Measurements from ENCODE around the gene PRKN. TPM values are rescaled to one million over a fixed set of nuclear protein-coding genes. Genes with fewer than 3 reads are reported as not detected.

Gene PRKN
- total RNA-seq, 1 experiment from 2014 or later = 0.34 TPM

- H3K27ac Mint-ChIP-seq (ENCODE audit: unreplicated experiment) = no peak overlapping the region
- Histone ChIP-seq H3K36me3 (ENCODE audit: control insufficient read depth, insufficient read depth, low read length) (no peaks in the 10 kb centered on the region), H3K9me3 (no peaks in the 10 kb centered on the region), H3K27me3 (replicated peaks; ENCODE audit: control insufficient read depth, insufficient read depth, low read length) (no peaks in the 10 kb centered on the region), H3K4me3 (ENCODE audit: low read depth, low read length) (no peak overlapping the region), H3K4me1 (no peaks in the 10 kb centered on the region)
- no peaks in the 10 kb centered on the region for H3K36me3 Mint-ChIP-seq (ENCODE audit: insufficient read depth, unreplicated experiment)
- H3K9me3 Mint-ChIP-seq (ENCODE audit: unreplicated experiment) = no peaks in the 10 kb centered on the region
- H3K27me3 Mint-ChIP-seq (ENCODE audit: insufficient read depth, unreplicated experiment) = peaks cover 4% of the 10 kb centered on the region
- ChIA-PET CTCF (no interaction called here), POLR2A (no interaction called here)
- no peak for DNase-seq
- TF ChIP-seq CTCF (IDR thresholded peaks at IDR 0.05; ENCODE audit: insufficient read depth in 1 of 2, low read depth in 1 of 2, low read length in 1 of 2, severe bottlenecking in 1 of 2, unreplicated experiment in 1 of 2) = no peak
- BruUV-seq (replicated peaks) = no TSS peak
- H3K4me1 Mint-ChIP-seq (ENCODE audit: low read depth, unreplicated experiment) = no peaks in the 10 kb centered on the region
- intact Hi-C loops (cut with micrococcal nuclease; ENCODE audit: unreplicated experiment) = no loop called here
- H3K4me3 Mint-ChIP-seq (ENCODE audit: unreplicated experiment) = no peak overlapping the region
These were observed 151.6 kb downstream of the PRKN start for GRCh38 chr6:162576016-162576415.

GRCh38 chr6:162572240-162572639 is 155.3 kb downstream of the PRKN start:
- no peaks in the 10 kb centered on the region for H3K9me3 ChIP-seq
- H3K27me3 Mint-ChIP-seq (ENCODE audit: insufficient read depth, unreplicated experiment) = no peaks in the 10 kb centered on the region
- no peaks in the 10 kb centered on the region for H3K27me3 ChIP-seq (replicated peaks; ENCODE audit: control insufficient read depth, insufficient read depth, low read length)
- peaks cover 4% of the 10 kb centered on the region for H3K36me3 Mint-ChIP-seq (ENCODE audit: insufficient read depth, unreplicated experiment)
- no peaks in the 10 kb centered on the region for H3K4me1 ChIP-seq
- no peak for DNase-seq
- BruUV-seq (replicated peaks) = no TSS peak
- intact Hi-C loops (cut with micrococcal nuclease; ENCODE audit: unreplicated experiment) = no loop called here
- no peak overlapping the region for H3K4me3 ChIP-seq (ENCODE audit: low read depth, low read length)
- CTCF ChIA-PET = no interaction called here
- POLR2A ChIA-PET = no interaction called here
- H3K4me1 Mint-ChIP-seq (ENCODE audit: low read depth, unreplicated experiment) = no peaks in the 10 kb centered on the region
- no peak for TF ChIP-seq CTCF (IDR thresholded peaks at IDR 0.05; ENCODE audit: insufficient read depth in 1 of 2, low read depth in 1 of 2, low read length in 1 of 2, severe bottlenecking in 1 of 2, unreplicated experiment in 1 of 2)
- no peaks in the 10 kb centered on the region for H3K9me3 Mint-ChIP-seq (ENCODE audit: unreplicated experiment)
- no peaks in the 10 kb centered on the region for H3K36me3 ChIP-seq (ENCODE audit: control insufficient read depth, insufficient read depth, low read length)
- no peak overlapping the region for H3K4me3 Mint-ChIP-seq (ENCODE audit: unreplicated experiment)
- no peak overlapping the region for H3K27ac Mint-ChIP-seq (ENCODE audit: unreplicated experiment)

- no peak overlapping the region for H3K27ac Mint-ChIP-seq (ENCODE audit: unreplicated experiment)
- ChIA-PET POLR2A (no interaction called here), CTCF (no interaction called here)
- no peak for DNase-seq
- intact Hi-C loops (cut with micrococcal nuclease; ENCODE audit: unreplicated experiment) = no loop called here
- Histone ChIP-seq H3K4me1 (no peaks in the 10 kb centered on the region), H3K9me3 (no peaks in the 10 kb centered on the region), H3K36me3 (ENCODE audit: control insufficient read depth, insufficient read depth, low read length) (no peaks in the 10 kb centered on the region), H3K4me3 (ENCODE audit: low read depth, low read length) (no peak overlapping the region), H3K27me3 (replicated peaks; ENCODE audit: control insufficient read depth, insufficient read depth, low read length) (no peaks in the 10 kb centered on the region)
- no TSS peak for BruUV-seq (replicated peaks)
- H3K4me3 Mint-ChIP-seq (ENCODE audit: unreplicated experiment) = no peak overlapping the region
- no peaks in the 10 kb centered on the region for H3K4me1 Mint-ChIP-seq (ENCODE audit: low read depth, unreplicated experiment)
- peaks cover 19% of the 10 kb centered on the region for H3K9me3 Mint-ChIP-seq (ENCODE audit: unreplicated experiment)
- no peaks in the 10 kb centered on the region for H3K27me3 Mint-ChIP-seq (ENCODE audit: insufficient read depth, unreplicated experiment)
- TF ChIP-seq CTCF (IDR thresholded peaks at IDR 0.05; ENCODE audit: insufficient read depth in 1 of 2, low read depth in 1 of 2, low read length in 1 of 2, severe bottlenecking in 1 of 2, unreplicated experiment in 1 of 2) = no peak
- peaks cover 4% of the 10 kb centered on the region for H3K36me3 Mint-ChIP-seq (ENCODE audit: insufficient read depth, unreplicated experiment)
These were observed 159.3 kb downstream of the PRKN start for GRCh38 chr6:162568266-162568665.
